Astrocyte (in vitro differentiated cells and primary cell): Measurements from ENCODE around the gene AGXT. TPM values are rescaled to one million over a fixed set of nuclear protein-coding genes. Genes with fewer than 3 reads are reported as not detected.

Experiments
- DNase-seq: peaks from one replicate; pipeline ENCODE4 v3.0.0-alpha.2; 2010; ENCODE audit warnings: low read depth
- FAIRE-seq: peaks from 2 replicates; lab custom pipeline; 2011; peaks lifted over from hg19 to GRCh38; lab: Jason Lieb, UNC
- H2AFZ ChIP-seq: 2 replicates; pipeline ENCODE4 v1.6.0; 2012; ENCODE audit warnings: low read depth, low read length, inconsistent platforms
- H3K27ac ChIP-seq: 2 replicates; pipeline ENCODE4 v1.5.1; 2011; ENCODE audit warnings: low read depth, low read length, inconsistent platforms
- H3K27me3 ChIP-seq: 2 replicates; pipeline ENCODE4 v1.6.0; 2011; ENCODE audit warnings: low read length, inconsistent platforms; ENCODE audit not compliant: insufficient read depth
- H3K36me3 ChIP-seq: 2 replicates; pipeline ENCODE4 v1.5.1; 2011; ENCODE audit warnings: low read length, inconsistent platforms; ENCODE audit not compliant: insufficient read depth
- H3K4me1 ChIP-seq: 2 replicates; pipeline ENCODE4 v1.5.1; 2011; ENCODE audit warnings: low read length, inconsistent platforms; ENCODE audit not compliant: insufficient read depth
- H3K4me2 ChIP-seq: 2 replicates; pipeline ENCODE4 v1.6.0; 2012; ENCODE audit warnings: low read length, inconsistent platforms
- H3K4me3 ChIP-seq: 2 replicates; pipeline ENCODE4 v1.5.1; 2011; ENCODE audit warnings: low read depth, mild to moderate bottlenecking, low read length, inconsistent platforms; ENCODE audit not compliant: insufficient read depth
- H3K79me2 ChIP-seq: 2 replicates; pipeline ENCODE4 v1.6.0; 2012; ENCODE audit warnings: mild to moderate bottlenecking, low read length, inconsistent platforms; ENCODE audit not compliant: insufficient read depth
- H3K9ac ChIP-seq: 2 replicates; pipeline ENCODE4 v1.6.0; 2012; ENCODE audit warnings: mild to moderate bottlenecking, low read length, inconsistent platforms
- H3K9me3 ChIP-seq: 2 replicates; pipeline ENCODE4 v1.5.1; 2012; ENCODE audit warnings: low read depth, mild to moderate bottlenecking, low read length, inconsistent platforms; ENCODE audit not compliant: insufficient read depth
- H4K20me1 ChIP-seq: 2 replicates; pipeline ENCODE4 v1.6.0; 2012; ENCODE audit warnings: low read length, inconsistent platforms; ENCODE audit not compliant: insufficient read depth
- H3K27ac Mint-ChIP-seq: one replicate; pipeline ENCODE4 v1.8.0; 2021; ENCODE audit warnings: mild to moderate bottlenecking, mixed read lengths; ENCODE audit not compliant: unreplicated experiment
- H3K27me3 Mint-ChIP-seq: one replicate; pipeline ENCODE4 v1.8.0; 2021; ENCODE audit warnings: low read depth, mixed read lengths; ENCODE audit not compliant: unreplicated experiment
- H3K36me3 Mint-ChIP-seq: one replicate; pipeline ENCODE4 v1.8.0; 2021; ENCODE audit warnings: low read depth, mixed read lengths; ENCODE audit not compliant: unreplicated experiment
- H3K4me1 Mint-ChIP-seq: one replicate; pipeline ENCODE4 v1.8.0; 2021; ENCODE audit warnings: low read depth, mixed read lengths; ENCODE audit not compliant: unreplicated experiment
- H3K4me3 Mint-ChIP-seq: one replicate; pipeline ENCODE4 v1.8.0; 2021; ENCODE audit warnings: mild to moderate bottlenecking, moderate library complexity, mixed read lengths; ENCODE audit not compliant: unreplicated experiment
- H3K9me3 Mint-ChIP-seq: one replicate; pipeline ENCODE4 v1.8.0; 2021; ENCODE audit warnings: mild to moderate bottlenecking, mixed read lengths; ENCODE audit not compliant: unreplicated experiment
- CTCF ChIP-seq: IDR thresholded peaks from 2 replicates; pipeline ENCODE4 v1.5.1; 2011; ENCODE audit warnings: low read depth, mild to moderate bottlenecking, inconsistent platforms, low read length, moderate library complexity; ENCODE audit not compliant: insufficient read depth
- EZH2 ChIP-seq: IDR thresholded peaks from 2 replicates; pipeline ENCODE4 v1.6.1; 2012; ENCODE audit warnings: mild to moderate bottlenecking, low read length, inconsistent platforms; ENCODE audit not compliant: insufficient read depth
- total RNA-seq: library from RNA; stranded (reverse); gene quantifications from 2 replicates; pipeline ENCODE4 v1.2.1, GENCODE V29; 2021

Gene AGXT
- total RNA-seq, 1 donor from 2014 or later: not detected

- no peaks in the 10 kb centered on the region for H4K20me1 ChIP-seq
- no peak for DNase-seq
- peaks cover 54% of the 10 kb centered on the region for H3K27me3 ChIP-seq
- no peak for FAIRE-seq
- Mint-ChIP-seq H3K9me3 (peaks cover 7% of the 10 kb centered on the region), H3K36me3 (no peaks in the 10 kb centered on the region), H3K27me3 (peaks cover 57% of the 10 kb centered on the region), H3K27ac (peak overlapping the region; percentile 34), H3K4me1 (no peaks in the 10 kb centered on the region), H3K4me3 (peak overlapping the region; percentile 72)
- no peaks in the 10 kb centered on the region for H3K4me1 ChIP-seq
- no peak overlapping the region for H3K4me2 ChIP-seq
- H2AFZ ChIP-seq: no peak overlapping the region
- no peak overlapping the region for H3K9ac ChIP-seq
- no peaks in the 10 kb centered on the region for H3K79me2 ChIP-seq
- H3K4me3 ChIP-seq: no peak overlapping the region
- TF ChIP-seq EZH2: no peak
- no peak for TF ChIP-seq CTCF
- H3K27ac ChIP-seq: no peak overlapping the region
- H3K9me3 ChIP-seq: peaks cover 5% of the 10 kb centered on the region
- no peaks in the 10 kb centered on the region for H3K36me3 ChIP-seq
Measured at GRCh38 chr2:240821429-240821778, 47.2 kb upstream of the AGXT start.

GRCh38 chr2:240822280-240822847 is 46.3 kb upstream of the AGXT start:
- H3K9ac ChIP-seq: no peak overlapping the region
- TF ChIP-seq EZH2 (no peak), CTCF (no peak)
- DNase-seq: no peak
- H3K27me3 Mint-ChIP-seq: peaks cover 64% of the 10 kb centered on the region
- peaks cover 5% of the 10 kb centered on the region for H3K9me3 ChIP-seq
- FAIRE-seq: no peak
- no peaks in the 10 kb centered on the region for H3K79me2 ChIP-seq
- no peak overlapping the region for H3K4me3 ChIP-seq
- no peaks in the 10 kb centered on the region for H4K20me1 ChIP-seq
- H3K4me1 ChIP-seq: no peaks in the 10 kb centered on the region
- no peak overlapping the region for H3K4me2 ChIP-seq
- H3K4me3 Mint-ChIP-seq: peak overlapping the region; percentile 51
- peaks cover 11% of the 10 kb centered on the region for H3K9me3 Mint-ChIP-seq
- H3K36me3 ChIP-seq: no peaks in the 10 kb centered on the region
- H3K36me3 Mint-ChIP-seq: no peaks in the 10 kb centered on the region
- H3K27me3 ChIP-seq: peaks cover 60% of the 10 kb centered on the region
- no peaks in the 10 kb centered on the region for H3K4me1 Mint-ChIP-seq
- no peak overlapping the region for H3K27ac ChIP-seq
- H2AFZ ChIP-seq: no peak overlapping the region
- H3K27ac Mint-ChIP-seq: no peak overlapping the region

GRCh38 chr2:240823449-240824336 is 44.9 kb upstream of the AGXT start:
- no peak overlapping the region for H2AFZ ChIP-seq
- H3K36me3 ChIP-seq: no peaks in the 10 kb centered on the region
- Mint-ChIP-seq H3K27ac (no peak overlapping the region), H3K4me1 (no peaks in the 10 kb centered on the region), H3K27me3 (peaks cover 63% of the 10 kb centered on the region), H3K9me3 (peaks cover 11% of the 10 kb centered on the region), H3K4me3 (no peak overlapping the region), H3K36me3 (no peaks in the 10 kb centered on the region)
- no peak overlapping the region for H3K27ac ChIP-seq
- no peaks in the 10 kb centered on the region for H4K20me1 ChIP-seq
- FAIRE-seq: no peak
- H3K27me3 ChIP-seq: peaks cover 56% of the 10 kb centered on the region
- no peaks in the 10 kb centered on the region for H3K79me2 ChIP-seq
- no peaks in the 10 kb centered on the region for H3K4me1 ChIP-seq
- no peak for TF ChIP-seq CTCF
- TF ChIP-seq EZH2: no peak
- peaks cover 5% of the 10 kb centered on the region for H3K9me3 ChIP-seq
- DNase-seq: no peak
- H3K4me2 ChIP-seq: no peak overlapping the region
- no peak overlapping the region for H3K4me3 ChIP-seq
- H3K9ac ChIP-seq: no peak overlapping the region
